Measurements from ENCODE around the gene FRMD4A. TPM values are rescaled to one million over a fixed set of nuclear protein-coding genes. Genes with fewer than 3 reads are reported as not detected.

The FRMD4A gene
- total RNA-seq, 2 experiments from 2014 or later: 3.1 to 3.7 TPM

DNA sequence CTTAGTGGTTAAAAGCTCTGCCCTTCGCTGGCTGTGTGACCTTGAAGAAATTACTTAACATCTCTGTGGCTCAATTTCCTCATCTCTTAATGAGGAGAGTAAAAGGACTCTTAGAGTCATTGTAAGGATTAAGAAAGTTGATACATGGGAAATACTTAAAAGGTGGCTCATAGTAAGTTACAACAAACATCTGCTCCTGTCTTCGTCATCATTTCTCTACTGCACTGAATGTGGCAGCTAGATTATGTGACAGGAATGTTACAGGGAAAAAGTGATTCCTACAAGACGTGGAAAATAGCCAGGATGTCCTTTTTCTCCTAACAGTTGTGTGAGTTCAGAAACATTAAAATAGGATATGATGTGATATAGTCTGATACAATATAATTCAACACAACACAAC lies 184.7 kb downstream of the FRMD4A start:
- H3K27ac Mint-ChIP-seq: no peak overlapping the region
- H3K27me3 ChIP-seq (ENCODE audit: control insufficient read depth in 1 of 2, insufficient read depth in 2 of 2, low read length in 2 of 2): peaks cover 0 to 9% of the 10 kb centered on the region in 2 experiments
- ChIA-PET POLR2A (no interaction called here), CTCF (no interaction called here)
- H3K4me1 Mint-ChIP-seq (ENCODE audit: low read depth): no peaks in the 10 kb centered on the region
- no peak overlapping the region for H3K27ac ChIP-seq (ENCODE audit: low read depth in 1 of 2, low read length in 2 of 2)
- DNase-seq (no peak), ATAC-seq (ENCODE audit: poor library complexity) (no peak)
- TF ChIP-seq, protein P1, sequence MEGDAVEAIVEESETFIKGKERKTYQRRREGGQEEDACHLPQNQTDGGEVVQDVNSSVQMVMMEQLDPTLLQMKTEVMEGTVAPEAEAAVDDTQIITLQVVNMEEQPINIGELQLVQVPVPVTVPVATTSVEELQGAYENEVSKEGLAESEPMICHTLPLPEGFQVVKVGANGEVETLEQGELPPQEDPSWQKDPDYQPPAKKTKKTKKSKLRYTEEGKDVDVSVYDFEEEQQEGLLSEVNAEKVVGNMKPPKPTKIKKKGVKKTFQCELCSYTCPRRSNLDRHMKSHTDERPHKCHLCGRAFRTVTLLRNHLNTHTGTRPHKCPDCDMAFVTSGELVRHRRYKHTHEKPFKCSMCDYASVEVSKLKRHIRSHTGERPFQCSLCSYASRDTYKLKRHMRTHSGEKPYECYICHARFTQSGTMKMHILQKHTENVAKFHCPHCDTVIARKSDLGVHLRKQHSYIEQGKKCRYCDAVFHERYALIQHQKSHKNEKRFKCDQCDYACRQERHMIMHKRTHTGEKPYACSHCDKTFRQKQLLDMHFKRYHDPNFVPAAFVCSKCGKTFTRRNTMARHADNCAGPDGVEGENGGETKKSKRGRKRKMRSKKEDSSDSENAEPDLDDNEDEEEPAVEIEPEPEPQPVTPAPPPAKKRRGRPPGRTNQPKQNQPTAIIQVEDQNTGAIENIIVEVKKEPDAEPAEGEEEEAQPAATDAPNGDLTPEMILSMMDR (IDR thresholded peaks at IDR 0.05): no peak
- no peaks in the 10 kb centered on the region for H3K36me3 ChIP-seq (ENCODE audit: insufficient read depth, low read length)
- H3K27me3 Mint-ChIP-seq: peaks cover 54% of the 10 kb centered on the region
- H3K4me3 Mint-ChIP-seq: no peak overlapping the region
- no peaks in the 10 kb centered on the region for H3K4me1 ChIP-seq (ENCODE audit: insufficient read depth, low read length)
- intact Hi-C loops (cut with DNase I, micrococcal nuclease): no loop called here
- H3K4me3 ChIP-seq (ENCODE audit: low read length): no peak overlapping the region
- no peaks in the 10 kb centered on the region for H3K36me3 Mint-ChIP-seq (ENCODE audit: low read depth)
- H3K9me3 ChIP-seq (ENCODE audit: control insufficient read depth in 1 of 2, insufficient read depth in 1 of 2, low read length in 2 of 2): no peaks in the 10 kb centered on the region
- no peaks in the 10 kb centered on the region for H3K9me3 Mint-ChIP-seq

DNA sequence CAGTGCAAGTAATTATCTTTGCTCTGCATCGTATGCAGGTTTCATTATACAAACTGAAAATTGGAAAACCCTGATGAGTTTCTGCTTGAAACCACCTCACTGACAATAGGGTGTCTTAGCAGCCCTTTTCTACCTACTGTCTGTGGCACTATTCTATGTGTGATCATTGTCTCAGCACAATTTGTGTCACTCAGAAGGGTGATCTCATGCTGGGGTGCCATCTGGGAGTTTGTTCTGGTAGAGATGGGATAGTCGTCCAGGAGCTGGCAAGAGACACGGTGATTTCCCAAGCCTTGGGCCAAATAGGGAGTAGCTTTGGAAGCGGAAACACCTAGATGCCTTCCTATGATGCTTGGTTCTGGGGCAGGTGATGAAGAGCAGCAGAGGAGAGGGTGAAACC lies 186.3 kb downstream of the FRMD4A start:
- H3K27me3 Mint-ChIP-seq: peaks cover 53% of the 10 kb centered on the region
- no peaks in the 10 kb centered on the region for H3K4me1 ChIP-seq (ENCODE audit: insufficient read depth, low read length)

DNA sequence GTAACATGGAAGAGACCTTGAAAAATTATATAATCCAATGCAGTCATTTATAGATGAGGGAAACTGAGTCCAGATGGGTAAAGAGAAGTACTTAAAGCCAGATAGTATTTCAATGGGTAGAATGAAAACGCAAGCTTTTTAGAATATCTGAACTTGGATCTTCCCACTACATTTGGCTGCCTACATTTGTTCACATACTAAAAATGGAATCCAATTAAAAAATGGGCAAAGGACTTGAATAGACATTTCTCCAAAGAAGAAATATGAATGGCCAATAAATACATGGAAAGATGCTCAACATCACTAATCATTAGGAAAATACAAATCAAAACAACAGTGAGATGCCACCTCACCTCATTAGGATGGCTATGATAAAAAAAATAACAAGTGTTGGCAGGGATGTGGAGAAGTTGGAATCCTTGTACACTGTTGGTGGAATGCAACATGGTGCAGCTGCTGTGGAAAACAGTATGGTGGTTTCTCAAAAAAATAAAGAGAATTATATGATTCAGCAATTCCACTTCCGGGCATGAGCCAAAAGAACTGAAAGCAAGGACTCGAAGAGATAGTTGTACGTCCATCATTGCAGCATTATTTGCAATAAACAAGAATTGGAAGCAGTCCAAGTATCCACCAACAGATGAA lies 188.0 kb downstream of the FRMD4A start:
- Mint-ChIP-seq H3K4me3 (no peak overlapping the region), H3K9me3 (no peaks in the 10 kb centered on the region), H3K27ac (no peak overlapping the region), H3K36me3 (ENCODE audit: low read depth) (no peaks in the 10 kb centered on the region), H3K27me3 (peaks cover 45% of the 10 kb centered on the region), H3K4me1 (ENCODE audit: low read depth) (no peaks in the 10 kb centered on the region)
- intact Hi-C loops (cut with DNase I, micrococcal nuclease): no loop called here
- ATAC-seq (ENCODE audit: poor library complexity) (no peak), DNase-seq (no peak)
- TF ChIP-seq, protein P1 (IDR thresholded peaks at IDR 0.05): no peak
- peaks cover 0 to 4% of the 10 kb centered on the region in 2 experiments for H3K9me3 ChIP-seq (ENCODE audit: control insufficient read depth in 1 of 2, insufficient read depth in 1 of 2, low read length in 2 of 2)
- peaks cover 0 to 6% of the 10 kb centered on the region in 2 experiments for H3K27me3 ChIP-seq (ENCODE audit: control insufficient read depth in 1 of 2, insufficient read depth in 2 of 2, low read length in 2 of 2)
- ChIA-PET POLR2A (no interaction called here), CTCF (no interaction called here)
- H3K4me1 ChIP-seq (ENCODE audit: insufficient read depth, low read length): no peaks in the 10 kb centered on the region
- no peak overlapping the region for H3K4me3 ChIP-seq (ENCODE audit: low read length)
- H3K36me3 ChIP-seq (ENCODE audit: insufficient read depth, low read length): no peaks in the 10 kb centered on the region
- no peak overlapping the region for H3K27ac ChIP-seq (ENCODE audit: low read depth in 1 of 2, low read length in 2 of 2)

More for the DNA sequence above, 186.3 kb downstream of the FRMD4A start:
- POLR2A ChIA-PET: no interaction called here
- CTCF ChIA-PET: no interaction called here
- no peaks in the 10 kb centered on the region for H3K9me3 ChIP-seq (ENCODE audit: control insufficient read depth in 1 of 2, insufficient read depth in 1 of 2, low read length in 2 of 2)
- H3K4me3 Mint-ChIP-seq: no peak overlapping the region
- H3K27ac ChIP-seq (ENCODE audit: low read depth in 1 of 2, low read length in 2 of 2): no peak overlapping the region
- ATAC-seq (ENCODE audit: poor library complexity) (no peak), DNase-seq (no peak)
- TF ChIP-seq, protein P1 (IDR thresholded peaks at IDR 0.05): no peak
- H3K27me3 ChIP-seq (ENCODE audit: control insufficient read depth in 1 of 2, insufficient read depth in 2 of 2, low read length in 2 of 2): peaks cover 0 to 6% of the 10 kb centered on the region in 2 experiments
- no peak overlapping the region for H3K27ac Mint-ChIP-seq
- no peaks in the 10 kb centered on the region for H3K4me1 Mint-ChIP-seq (ENCODE audit: low read depth)
- no peak overlapping the region for H3K4me3 ChIP-seq (ENCODE audit: low read length)
- H3K36me3 ChIP-seq (ENCODE audit: insufficient read depth, low read length): no peaks in the 10 kb centered on the region
- intact Hi-C loops (cut with DNase I, micrococcal nuclease): no loop called here
- H3K36me3 Mint-ChIP-seq (ENCODE audit: low read depth): no peaks in the 10 kb centered on the region
- H3K9me3 Mint-ChIP-seq: no peaks in the 10 kb centered on the region
